Adrenal gland (tissue), 19 donors: ENCODE results near the gene NDUFB8. TPM values are rescaled to one million over a fixed set of nuclear protein-coding genes. Genes with fewer than 3 reads are reported as not detected.

Source experiments
- DNase-seq, 7 donors: peaks; one replicate each; pipeline ENCODE4 v3.0.0-alpha.2; 2019 to 2020
- H3K27ac ChIP-seq, 5 donors: fragments of 200-600 bp; sonication (generic) in 4 of 5; 1 replicate in 3 of 5; 2 replicates in 2 of 5; pipeline versions ENCODE4 v1.5.1 to v1.8.0; 2016 to 2020; ENCODE audit warnings: mild to moderate bottlenecking in 1 of 5
- H3K27me3 ChIP-seq: fragments of 200-600 bp; 2 replicates; pipeline ENCODE4 v1.8.0; 2021
- H3K36me3 ChIP-seq, 2 donors: fragments of 200-600 bp; replicated peaks in 1 of 2; 1 replicate in 1 of 2; 2 replicates in 1 of 2; pipeline versions ENCODE4 v1.5.1 to v1.8.0; 2018 to 2022
- H3K4me1 ChIP-seq, 2 donors: fragments of 200-600 bp; replicated peaks in 1 of 2; 1 replicate in 1 of 2; 2 replicates in 1 of 2; pipeline versions ENCODE4 v1.5.1 to v1.8.0; 2018 to 2021
- H3K4me3 ChIP-seq, 4 donors: fragments of 200-600 bp; sonication (generic) in 3 of 4; one replicate each; pipeline ENCODE4 v1.5.1; 2016 to 2018
- H3K9me3 ChIP-seq, 3 donors: fragments of 200-600 bp; sonication (generic) in 1 of 3; replicated peaks in 1 of 3; 1 replicate in 2 of 3; 2 replicates in 1 of 3; pipeline versions ENCODE4 v1.5.1 to v1.8.0; 2016 to 2021
- CTCF ChIP-seq, 6 experiments: fragments of 450-650 bp in 4 of 6; fragments of 200-600 bp in 2 of 6; sonication (generic) in 1 of 6; IDR thresholded peaks; 1 replicate in 5 of 6; 2 replicates in 1 of 6; pipeline versions ENCODE4 v1.5.1 to v1.8.0; 2016 to 2021; ENCODE audit warnings: antibody characterized with exemption in 6 of 6, mild to moderate bottlenecking in 2 of 6, moderate library complexity in 1 of 6
- POLR2A ChIP-seq, 2 donors: fragments of 450-650 bp; IDR thresholded peaks; one replicate each; pipeline ENCODE4 v1.6.1; 2017; ENCODE audit warnings: antibody characterized with exemption in 2 of 2, mild to moderate bottlenecking in 2 of 2, moderate library complexity in 1 of 2
- WGBS, 4 donors: extraction: QIAGEN DNeasy Blood & Tissue Kit in 2 of 4; methylation state at CpG; one replicate each; pipeline versions ENCODE4 v1.1.5 to v1.1.7; 2013 to 2017; 5-methylcytosine and 5-hydroxymethylcytosine counted together
- intact Hi-C, 2 donors: fragments of 100-400 bp; cut with DNase I; formaldehyde crosslinking; loops; one replicate each; pipeline versions ENCODE4 v1.14.1 to v1.15.0; 2022 to 2023
- long read RNA-seq, 10 donors: library from polyadenylated mRNA in 3 of 10; unstranded in 2 of 10; stranded (forward) in 1 of 10; transcript quantifications; one replicate each; pipeline ENCODE4 v2.0.0 and lab custom pipeline, GENCODE V29; 2021 to 2026
- polyA plus RNA-seq, 3 donors: library from polyadenylated mRNA; stranded (reverse); fragments of 200-250 nt in 2 of 3; fragments of 350-450 nt in 1 of 3; fragmentation: Illumina TruSeq in 1 of 3; extraction: RNeasy Lipid Tissue Mini Kit (QIAGEN cat#74804) in 1 of 3; gene quantifications; one replicate each; pipeline ENCODE4 v1.2.3, GENCODE V29; 2013 to 2014
- total RNA-seq, 9 donors: library from RNA; depleted of rRNA in 4 of 9; stranded (reverse); fragments of >200 nt in 4 of 9; fragments of 120-200 nt in 1 of 9; fragmentation: NEBNext Ultra II Directional in 1 of 9; extraction: Animal tissue kit (Norgen Biotek cat#: 25700) in 1 of 9; gene quantifications; one replicate each; pipeline versions ENCODE4 v1.1.0 to v1.2.4, GENCODE V29; 2013 to 2023
- donor health status: healthy with polysubstance abuse.
- donor health status: Bipolar disorder and iron deficiency.
- donor health status: DM: yes; HTN: yes; CAD: no.
- donor health status: DM: no; HTN: no; CAD: no.
- donor health status: DM: no; HTN: no; CAD: no.
- donor health status: DM: yes; HTN: yes; CAD: no.

NDUFB8 gene
- total RNA-seq = 100 to 1,000 TPM; 181 to 392 (median 221) TPM
- polyA plus RNA-seq = 100 to 1,000 TPM; 203 to 689 (median 334) TPM
- long read RNA-seq, donor 1, transcript NDUFB8-201 (5 exons, 671 nt) = major isoform, 223 of 481 reads
- long read RNA-seq, donor 1, transcript NDUFB8-204 (2 exons, 390 nt) = minor isoform, 87 of 481 reads
- long read RNA-seq, donor 1, transcript NDUFB8-205 (4 exons, 829 nt) = minor isoform, 10 of 481 reads
- long read RNA-seq, donor 1, transcript NDUFB8-207 (3 exons, 602 nt) = minor isoform, 11 of 481 reads
- long read RNA-seq, donor 1, partial matches to known transcripts = 142 of 481 reads
- long read RNA-seq, donor 1, other reads (novel, unspliced or antisense) = 5 of 481 reads
- long read RNA-seq, donor 2, transcript NDUFB8-204 (2 exons, 390 nt) = minor isoform, 89 of 367 reads
- long read RNA-seq, donor 2, transcript NDUFB8-205 (4 exons, 829 nt) = minor isoform, 9 of 367 reads
- long read RNA-seq, donor 2, transcript NDUFB8-201 (5 exons, 671 nt) = major isoform, 137 of 367 reads
- long read RNA-seq, donor 2, partial matches to known transcripts = 129 of 367 reads
- long read RNA-seq, donor 2, other reads (novel, unspliced or antisense) = 0 of 367 reads
- long read RNA-seq, donor 3, transcript NDUFB8-204 (2 exons, 390 nt) = minor isoform, 54 of 247 reads
- long read RNA-seq, donor 3, transcript NDUFB8-201 (5 exons, 671 nt) = major isoform, 119 of 247 reads
- long read RNA-seq, donor 3, partial matches to known transcripts = 66 of 247 reads
- long read RNA-seq, donor 3, other reads (novel, unspliced or antisense) = 0 of 247 reads
- long read RNA-seq, donor 4, transcript NDUFB8-203 (5 exons, 713 nt) = minor isoform, 5 of 306 reads
- long read RNA-seq, donor 4, transcript NDUFB8-201 (5 exons, 671 nt) = major isoform, 293 of 306 reads
- long read RNA-seq, donor 4, partial matches to known transcripts = 2 of 306 reads
- long read RNA-seq, donor 4, other reads (novel, unspliced or antisense) = 3 of 306 reads
- long read RNA-seq, donor 5, transcript NDUFB8-201 (5 exons, 671 nt) = major isoform, 222 of 240 reads
- long read RNA-seq, donor 5, partial matches to known transcripts = 5 of 240 reads
- long read RNA-seq, donor 5, other reads (novel, unspliced or antisense) = 5 of 240 reads
- long read RNA-seq, donor 6, transcript NDUFB8-201 (5 exons, 671 nt) = major isoform, 212 of 222 reads
- long read RNA-seq, donor 6, transcript NDUFB8-203 (5 exons, 713 nt) = minor isoform, 5 of 222 reads
- long read RNA-seq, donor 6, partial matches to known transcripts = 2 of 222 reads
- long read RNA-seq, donor 6, other reads (novel, unspliced or antisense) = 0 of 222 reads
- long read RNA-seq, donor 7, transcript NDUFB8-205 (4 exons, 829 nt) = minor isoform, 5 of 199 reads
- long read RNA-seq, donor 7, transcript NDUFB8-204 (2 exons, 390 nt) = minor isoform, 39 of 199 reads
- long read RNA-seq, donor 7, transcript NDUFB8-201 (5 exons, 671 nt) = major isoform, 75 of 199 reads
- long read RNA-seq, donor 7, partial matches to known transcripts = 75 of 199 reads
- long read RNA-seq, donor 7, other reads (novel, unspliced or antisense) = 0 of 199 reads
- long read RNA-seq, donor 8, transcript NDUFB8-205 (4 exons, 829 nt) = minor isoform, 6 of 474 reads
- long read RNA-seq, donor 8, transcript NDUFB8-207 (3 exons, 602 nt) = minor isoform, 5 of 474 reads
- long read RNA-seq, donor 8, transcript NDUFB8-204 (2 exons, 390 nt) = minor isoform, 88 of 474 reads
- long read RNA-seq, donor 8, transcript NDUFB8-201 (5 exons, 671 nt) = major isoform, 203 of 474 reads
- long read RNA-seq, donor 8, partial matches to known transcripts = 170 of 474 reads
- long read RNA-seq, donor 8, other reads (novel, unspliced or antisense) = 0 of 474 reads
- long read RNA-seq, donor 9, transcript NDUFB8-205 (4 exons, 829 nt) = minor isoform, 6 of 242 reads
- long read RNA-seq, donor 9, transcript NDUFB8-207 (3 exons, 602 nt) = minor isoform, 5 of 242 reads
- long read RNA-seq, donor 9, transcript NDUFB8-201 (5 exons, 671 nt) = major isoform, 113 of 242 reads
- long read RNA-seq, donor 9, transcript NDUFB8-204 (2 exons, 390 nt) = minor isoform, 60 of 242 reads
- long read RNA-seq, donor 9, partial matches to known transcripts = 55 of 242 reads
- long read RNA-seq, donor 9, other reads (novel, unspliced or antisense) = 0 of 242 reads
- long read RNA-seq, donor 10, transcript NDUFB8-204 (2 exons, 390 nt) = minor isoform, 24 of 156 reads
- long read RNA-seq, donor 10, transcript NDUFB8-201 (5 exons, 671 nt) = major isoform, 66 of 156 reads
- long read RNA-seq, donor 10, transcript NDUFB8-205 (4 exons, 829 nt) = minor isoform, 5 of 156 reads
- long read RNA-seq, donor 10, partial matches to known transcripts = 59 of 156 reads
- long read RNA-seq, donor 10, other reads (novel, unspliced or antisense) = 0 of 156 reads

GRCh38 chr10:100529475-100530298 lies at the start of gene NDUFB8:
TSS of gene NDUFB8 (minus strand) at chr10:100529871. CDS start at chr10:100529851, 20 bp downstream.
- peak within 1 kb of the TSS in 4 of 5 donors; percentile 58 to 86 (median 70) for H3K27ac ChIP-seq
- WGBS, 4 donors = 0 to 2% (median 1%) methylated on average over 35 to 43 of the region's 43 CpGs
- DNase-seq = peak; percentile 89 to 96 (median 91)
- H3K9me3 ChIP-seq = no peaks in the 10 kb centered on the region
- peaks cover 18 to 25% of the 10 kb centered on the region in 2 donors for H3K4me1 ChIP-seq
- H3K4me3 ChIP-seq = peak within 1 kb of the TSS; percentile 58 to 87 (median 82)
- no peaks in the 10 kb centered on the region for H3K27me3 ChIP-seq
- H3K36me3 ChIP-seq = peaks cover 0 to 25% of the 10 kb centered on the region in 2 donors
- intact Hi-C loops = loop anchor here in 1 of 2 donors (10.0 kb wide), 1 partner anchor 195 kb away; the partner anchor contains the start of gene PKD2L1
- TF ChIP-seq POLR2A (IDR thresholded peaks at IDR 0.05) = peak; percentile 53 to 73
- no peak for TF ChIP-seq CTCF (IDR thresholded peaks at IDR 0.05)

- intact Hi-C loops = no loop called here
- TF ChIP-seq CTCF (IDR thresholded peaks at IDR 0.05) = no peak
- TF ChIP-seq POLR2A (IDR thresholded peaks at IDR 0.05) = no peak
- WGBS, 4 donors = 82 to 95% (median 85%) methylated on average over 5 of the region's 5 CpGs
- DNase-seq = no peak
- Histone ChIP-seq H3K27me3 (peaks cover 5% of the 10 kb centered on the region), H3K4me3 (no peak overlapping the region), H3K27ac (no peak overlapping the region), H3K9me3 (no peaks in the 10 kb centered on the region), H3K36me3 (no peaks in the 10 kb centered on the region), H3K4me1 (no peaks in the 10 kb centered on the region)
These were observed 46.6 kb upstream of the NDUFB8 start for GRCh38 chr10:100576282-100576635.
